H9 (cell line): ENCODE measurements around the gene CCDC57. TPM values are rescaled to one million over a fixed set of nuclear protein-coding genes. Genes with fewer than 3 reads are reported as not detected.

Experiments used
- DNase-seq: peaks from one replicate; pipeline ENCODE4 v3.0.0-alpha.2; 2017
- H2AFZ ChIP-seq: one replicate; pipeline ENCODE4 v1.6.1; 2013; ENCODE audit warnings: mild to moderate bottlenecking, low read length, control low read depth, moderate library complexity
- H2AK5ac ChIP-seq: 2 replicates; pipeline ENCODE4 v1.6.1; 2013; ENCODE audit warnings: low read length, control low read depth, mixed read lengths; ENCODE audit not compliant: insufficient read length
- H2BK120ac ChIP-seq: one replicate; pipeline ENCODE4 v1.6.1; 2013; ENCODE audit warnings: low read depth, mild to moderate bottlenecking, low read length, control low read depth, inconsistent platforms; ENCODE audit not compliant: poor library complexity, severe bottlenecking
- H2BK12ac ChIP-seq: 2 replicates; pipeline ENCODE4 v1.6.1; 2013; ENCODE audit warnings: low read length, control low read depth, mixed read lengths, low read depth; ENCODE audit not compliant: insufficient read length
- H2BK15ac ChIP-seq: 2 replicates; pipeline ENCODE4 v1.6.1; 2013; ENCODE audit warnings: low read depth, low read length, control low read depth
- H2BK20ac ChIP-seq: one replicate; pipeline ENCODE4 v1.6.1; 2013; ENCODE audit warnings: low read depth, mild to moderate bottlenecking, low read length, control low read depth, inconsistent platforms; ENCODE audit not compliant: poor library complexity, severe bottlenecking
- H2BK5ac ChIP-seq: 2 replicates; pipeline ENCODE4 v1.6.1; 2013; ENCODE audit warnings: low read length, control low read depth, mixed read lengths; ENCODE audit not compliant: insufficient read length
- H3K14ac ChIP-seq: 2 replicates; pipeline ENCODE4 v1.6.1; 2013; ENCODE audit warnings: low read length, control low read depth; ENCODE audit not compliant: insufficient read depth
- H3K18ac ChIP-seq: 2 replicates; pipeline ENCODE4 v1.6.1; 2013; ENCODE audit warnings: low read depth, mild to moderate bottlenecking, mixed read lengths, low read length, control low read depth; ENCODE audit not compliant: insufficient read length
- H3K23ac ChIP-seq: 2 replicates; pipeline ENCODE4 v1.6.1; 2013; ENCODE audit warnings: low read length, control low read depth, mixed read lengths, low read depth; ENCODE audit not compliant: insufficient read length
- H3K23me2 ChIP-seq: 2 replicates; pipeline ENCODE4 v1.6.1; 2013; ENCODE audit warnings: low read depth, mild to moderate bottlenecking, mixed read lengths, low read length, control low read depth; ENCODE audit not compliant: insufficient read length, poor library complexity, severe bottlenecking
- H3K27ac ChIP-seq: 2 replicates; pipeline ENCODE4 v1.5.1; 2013; ENCODE audit warnings: low read length, control low read depth, mixed read lengths, low read depth; ENCODE audit not compliant: insufficient read length
- H3K27me3 ChIP-seq: 2 replicates; pipeline ENCODE4 v1.6.1; 2013; ENCODE audit warnings: low read length, control low read depth, inconsistent platforms; ENCODE audit not compliant: insufficient read depth
- H3K4ac ChIP-seq: 2 replicates; pipeline ENCODE4 v1.6.1; 2013; ENCODE audit warnings: low read depth, mild to moderate bottlenecking, control low read depth, inconsistent platforms, low read length, moderate library complexity
- H3K4me1 ChIP-seq: 2 replicates; pipeline ENCODE4 v1.6.1; 2013; ENCODE audit warnings: low read length, control low read depth, inconsistent platforms; ENCODE audit not compliant: insufficient read depth
- H3K4me2 ChIP-seq: 2 replicates; pipeline ENCODE4 v1.6.1; 2013; ENCODE audit warnings: low read length, control low read depth, mixed read lengths; ENCODE audit not compliant: insufficient read length, insufficient read depth
- H3K56ac ChIP-seq: 2 replicates; pipeline ENCODE4 v1.6.1; 2013; ENCODE audit warnings: low read depth, mild to moderate bottlenecking, mixed read lengths, low read length, control low read depth; ENCODE audit not compliant: insufficient read length
- H3K79me1 ChIP-seq: 2 replicates; pipeline ENCODE4 v1.6.1; 2013; ENCODE audit warnings: low read depth, mild to moderate bottlenecking, moderate library complexity, low read length, control low read depth, inconsistent platforms; ENCODE audit not compliant: insufficient read depth, poor library complexity, severe bottlenecking
- H3K79me2 ChIP-seq: 2 replicates; pipeline ENCODE4 v1.6.1; 2013; ENCODE audit warnings: low read length, control low read depth, inconsistent platforms; ENCODE audit not compliant: insufficient read depth
- H3K9ac ChIP-seq: 2 replicates; pipeline ENCODE4 v1.6.1; 2013; ENCODE audit warnings: low read length, control low read depth, mixed read lengths; ENCODE audit not compliant: insufficient read length; ENCODE audit errors: extremely low read depth
- H3K9me3 ChIP-seq: one replicate; pipeline ENCODE4 v1.6.1; 2013; ENCODE audit warnings: low read depth, low read length, inconsistent platforms; ENCODE audit not compliant: control insufficient read depth
- H3T11ph ChIP-seq: one replicate; pipeline ENCODE4 v1.6.1; 2013; ENCODE audit warnings: mild to moderate bottlenecking, low read length, control low read depth, inconsistent platforms
- H4K20me1 ChIP-seq: one replicate; pipeline ENCODE4 v1.6.1; 2013; ENCODE audit not compliant: control insufficient read depth, insufficient read length, insufficient read depth
- H4K5ac ChIP-seq: 2 replicates; pipeline ENCODE4 v1.6.1; 2013; ENCODE audit warnings: low read depth, mild to moderate bottlenecking, mixed read lengths, low read length, control low read depth; ENCODE audit not compliant: insufficient read length
- H4K8ac ChIP-seq: replicated peaks from 2 replicates; pipeline ENCODE4 v1.6.1; 2013; ENCODE audit warnings: low read length, control low read depth, mixed read lengths, low read depth; ENCODE audit not compliant: insufficient read length
- H4K91ac ChIP-seq: 2 replicates; pipeline ENCODE4 v1.6.1; 2013; ENCODE audit warnings: low read depth, mild to moderate bottlenecking, moderate library complexity, mixed read lengths, low read length, control low read depth; ENCODE audit not compliant: insufficient read length
- H3K27ac Mint-ChIP-seq, 3 experiments: 2 replicates in 2 of 3; 3 replicates in 1 of 3; pipeline ENCODE4 v1.8.0; 2020 to 2021; ENCODE audit warnings: mixed read lengths in 3 of 3, mild to moderate bottlenecking in 1 of 3, moderate library complexity in 1 of 3
- H3K27me3 Mint-ChIP-seq: 2 replicates; pipeline ENCODE4 v1.8.0; 2021; ENCODE audit warnings: low read depth, mild to moderate bottlenecking, moderate library complexity, mixed read lengths
- H3K36me3 Mint-ChIP-seq, 3 experiments: 2 replicates in 2 of 3; 3 replicates in 1 of 3; pipeline ENCODE4 v1.8.0; 2020 to 2021; ENCODE audit warnings: low read depth in 3 of 3, mixed read lengths in 3 of 3; ENCODE audit not compliant: insufficient read depth in 1 of 3
- H3K4me1 Mint-ChIP-seq, 2 experiments: 2 replicates each; pipeline ENCODE4 v1.8.0; 2020; ENCODE audit warnings: mixed read lengths in 2 of 2
- H3K4me3 Mint-ChIP-seq, 2 experiments: 2 replicates in 1 of 2; 3 replicates in 1 of 2; pipeline ENCODE4 v1.8.0; 2020 to 2021; ENCODE audit warnings: mild to moderate bottlenecking in 2 of 2, mixed read lengths in 2 of 2, moderate library complexity in 1 of 2
- H3K9me3 Mint-ChIP-seq, 2 experiments: 2 replicates in 1 of 2; 3 replicates in 1 of 2; pipeline ENCODE4 v1.8.0; 2020; ENCODE audit warnings: mild to moderate bottlenecking in 2 of 2, mixed read lengths in 2 of 2, moderate library complexity in 1 of 2
- WGBS: extraction: QIAGEN DNeasy Blood & Tissue Kit; methylation state at CpG from one replicate; pipeline ENCODE4 v1.1.7; 2013; ENCODE audit warnings: missing lambda C conversion rate, low lambda C conversion rate, mixed read lengths; ENCODE audit not compliant: insufficient read length; ENCODE audit errors: extremely low coverage; 5-methylcytosine and 5-hydroxymethylcytosine counted together
- total RNA-seq: library from RNA; stranded (reverse); gene quantifications from 2 replicates; pipeline ENCODE4 v1.2.1, GENCODE V29; 2021
- TF ChIP-seq, protein P1 (sequence below): fragments of 200-600 bp; sonication (generic); conservative IDR thresholded peaks from 3 replicates; pipeline ENCODE4 v1.8.0; 2021; ENCODE audit warnings: antibody characterized with exemption, mild to moderate bottlenecking

CCDC57 gene
- total RNA-seq, 1 experiment from 2014 or later: 11.0 TPM

DNA sequence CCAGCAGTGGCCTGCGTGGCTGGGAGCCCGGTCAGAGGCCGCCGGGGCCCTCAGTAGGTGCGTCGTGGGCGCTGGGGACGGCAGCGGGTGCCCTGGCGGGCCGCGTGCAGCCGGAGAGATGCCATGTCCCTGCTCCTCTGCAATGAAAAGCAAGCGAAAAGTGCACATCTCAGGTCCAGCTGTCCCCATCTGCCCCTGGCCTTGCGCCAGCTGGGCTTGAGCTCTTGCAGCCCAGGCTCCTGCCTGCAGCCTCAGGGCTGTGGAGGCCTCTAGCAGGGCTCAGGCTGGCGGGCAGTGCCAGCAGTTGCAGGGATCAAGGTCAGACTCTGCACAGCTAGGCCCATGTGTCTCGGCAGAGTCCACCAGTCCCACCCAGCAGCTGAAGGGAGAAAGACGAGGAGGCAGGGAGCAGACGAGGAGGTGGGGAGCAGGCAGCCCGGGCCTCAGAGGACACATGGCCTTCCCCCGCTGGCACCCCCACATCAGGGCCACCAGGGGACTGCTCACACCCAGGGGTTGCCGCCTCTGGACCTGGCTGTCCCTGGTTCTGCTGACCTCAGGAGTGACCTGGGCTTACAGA, 27.4 kb upstream of the CCDC57 start:
- H4K91ac ChIP-seq: no peak overlapping the region
- H3T11ph ChIP-seq: no peak overlapping the region
- no peak overlapping the region for H2AK5ac ChIP-seq
- no peak overlapping the region for H2BK12ac ChIP-seq
- TF ChIP-seq, protein P1, sequence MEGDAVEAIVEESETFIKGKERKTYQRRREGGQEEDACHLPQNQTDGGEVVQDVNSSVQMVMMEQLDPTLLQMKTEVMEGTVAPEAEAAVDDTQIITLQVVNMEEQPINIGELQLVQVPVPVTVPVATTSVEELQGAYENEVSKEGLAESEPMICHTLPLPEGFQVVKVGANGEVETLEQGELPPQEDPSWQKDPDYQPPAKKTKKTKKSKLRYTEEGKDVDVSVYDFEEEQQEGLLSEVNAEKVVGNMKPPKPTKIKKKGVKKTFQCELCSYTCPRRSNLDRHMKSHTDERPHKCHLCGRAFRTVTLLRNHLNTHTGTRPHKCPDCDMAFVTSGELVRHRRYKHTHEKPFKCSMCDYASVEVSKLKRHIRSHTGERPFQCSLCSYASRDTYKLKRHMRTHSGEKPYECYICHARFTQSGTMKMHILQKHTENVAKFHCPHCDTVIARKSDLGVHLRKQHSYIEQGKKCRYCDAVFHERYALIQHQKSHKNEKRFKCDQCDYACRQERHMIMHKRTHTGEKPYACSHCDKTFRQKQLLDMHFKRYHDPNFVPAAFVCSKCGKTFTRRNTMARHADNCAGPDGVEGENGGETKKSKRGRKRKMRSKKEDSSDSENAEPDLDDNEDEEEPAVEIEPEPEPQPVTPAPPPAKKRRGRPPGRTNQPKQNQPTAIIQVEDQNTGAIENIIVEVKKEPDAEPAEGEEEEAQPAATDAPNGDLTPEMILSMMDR: no peak
- peaks cover 3% of the 10 kb centered on the region; the same call in 1 of the 2 replicates for H3K27me3 Mint-ChIP-seq
- H3K4me3 Mint-ChIP-seq: peak overlapping the region in 1 of 2 experiments; percentile 17; a peak in 1 of 5 replicates
- H2BK120ac ChIP-seq: no peak overlapping the region
- H3K4me1 Mint-ChIP-seq: peaks cover 2 to 14% of the 10 kb centered on the region in 2 experiments
- no peak overlapping the region for H2BK5ac ChIP-seq
- no peaks in the 10 kb centered on the region for H4K20me1 ChIP-seq
- no peak overlapping the region for H3K9ac ChIP-seq
- no peak overlapping the region for H2BK15ac ChIP-seq
- H2BK20ac ChIP-seq: no peak overlapping the region
- no peaks in the 10 kb centered on the region for H3K79me2 ChIP-seq
- no peak overlapping the region for H3K4me2 ChIP-seq
- no peaks in the 10 kb centered on the region for H3K27me3 ChIP-seq
- peaks cover 18 to 39% (median 31%) of the 10 kb centered on the region in 3 experiments; a peak in 6 of 7 replicates for H3K36me3 Mint-ChIP-seq
- H3K27ac ChIP-seq: no peak overlapping the region
- no peaks in the 10 kb centered on the region for H3K4me1 ChIP-seq
- no peaks in the 10 kb centered on the region for H3K9me3 Mint-ChIP-seq
- no peak overlapping the region for H3K4ac ChIP-seq
- WGBS: no CpG with 5 or more reads among the region's 22 CpGs
- no peak overlapping the region for H3K56ac ChIP-seq
- no peaks in the 10 kb centered on the region for H3K9me3 ChIP-seq
- H2AFZ ChIP-seq: no peak overlapping the region
- no peak for DNase-seq
- H3K23me2 ChIP-seq: no peaks in the 10 kb centered on the region
- no peaks in the 10 kb centered on the region for H3K79me1 ChIP-seq
- H3K14ac ChIP-seq: no peak overlapping the region
- no peak overlapping the region for H3K23ac ChIP-seq
- no peak overlapping the region for H4K8ac ChIP-seq
- H4K5ac ChIP-seq: no peak overlapping the region
- no peak overlapping the region for H3K18ac ChIP-seq
- H3K27ac Mint-ChIP-seq: peak overlapping the region in 2 of 3 experiments; percentile 44 to 86; a peak in 2 of 7 replicates
